Occipital lobe (tissue), 2 donors: ENCODE results near the gene FAM13B. TPM values are rescaled to one million over a fixed set of nuclear protein-coding genes. Genes with fewer than 3 reads are reported as not detected.
"Not testable (repeated sequence)": the region's sequence is repeated elsewhere in the genome, so short reads cannot be mapped to it uniquely, and the experiment has no call there.

Experiments used
- DNase-seq: peaks from one replicate; lab custom pipeline; 2025; lab: John Stamatoyannopoulos, UW
- total RNA-seq: library from RNA; depleted of rRNA; stranded (reverse); fragments of >200 nt; gene quantifications from one replicate; pipeline ENCODE4 v1.2.3, GENCODE V29; 2014

Gene FAM13B
- total RNA-seq, 1 donor from 2014 or later: 90.6 TPM

- DNase-seq: peak; percentile 36
Observed at GRCh38 chr5:138035605-138036537, 3.0 kb upstream of the FAM13B start.

GRCh38 chr5:138033907-138034306, 1.0 kb upstream of the FAM13B start:
- no peak for DNase-seq

GRCh38 chr5:138033386-138033808, 518 bp upstream of the FAM13B start:
- no peak for DNase-seq

GRCh38 chr5:138032028-138032571, 779 bp downstream of the FAM13B start:
- peak; percentile 57 for DNase-seq

GRCh38 chr5:138029944-138030343, 2.9 kb downstream of the FAM13B start:
- DNase-seq: no peak

GRCh38 chr5:138029501-138029900, 3.4 kb downstream of the FAM13B start:
- no peak for DNase-seq

GRCh38 chr5:138028971-138029365, 3.9 kb downstream of the FAM13B start:
- DNase-seq: no peak

- not testable (repeated sequence) for DNase-seq
Observed at GRCh38 chr5:138028262-138028970, 4.5 kb downstream of the FAM13B start.

- DNase-seq: not testable (repeated sequence)
Observed at GRCh38 chr5:138026793-138027192, 6.1 kb downstream of the FAM13B start.

GRCh38 chr5:138025285-138025684, 7.6 kb downstream of the FAM13B start:
- no peak for DNase-seq

- no peak for DNase-seq
Observed at GRCh38 chr5:138024117-138024516, 8.8 kb downstream of the FAM13B start.

- no peak for DNase-seq
Observed at GRCh38 chr5:138022912-138023311, 10.0 kb downstream of the FAM13B start.

- no peak for DNase-seq
Observed at GRCh38 chr5:138021771-138022170, 11.1 kb downstream of the FAM13B start.

- DNase-seq: no peak
Observed at GRCh38 chr5:138018849-138019248, 14.0 kb downstream of the FAM13B start.

GRCh38 chr5:138015916-138016315, 17.0 kb downstream of the FAM13B start:
- DNase-seq: no peak

GRCh38 chr5:138011991-138012390, 20.9 kb downstream of the FAM13B start:
- DNase-seq: no peak

- no peak for DNase-seq
Observed at GRCh38 chr5:138000102-138000723, 32.7 kb downstream of the FAM13B start.

GRCh38 chr5:137997726-137998213, 35.1 kb downstream of the FAM13B start:
- DNase-seq: no peak

GRCh38 chr5:137995749-137996128, 37.1 kb downstream of the FAM13B start:
- DNase-seq: no peak

GRCh38 chr5:137995077-137995748, 37.7 kb downstream of the FAM13B start:
- DNase-seq: no peak

- DNase-seq: no peak
Observed at GRCh38 chr5:137994556-137994955, 38.3 kb downstream of the FAM13B start.
